IPS DF 19.7 (cell line): ENCODE results near the gene FUNDC2.

Source experiments
- DNase-seq: peaks from one replicate; pipeline ENCODE4 v3.0.0-alpha.2; 2013; ENCODE audit warnings: low read depth, low spot score

Gene FUNDC2

GRCh38 chrX:155069414-155069813, 42.8 kb downstream of the FUNDC2 start:
- DNase-seq = no peak

- no peak for DNase-seq
These were observed 43.4 kb downstream of the FUNDC2 start for GRCh38 chrX:155070038-155070437.

GRCh38 chrX:155070663-155070974, 44.0 kb downstream of the FUNDC2 start:
- no peak for DNase-seq

GRCh38 chrX:155070975-155071693, 44.5 kb downstream of the FUNDC2 start, which contains the start of the genes BRCC3, CMC4 and MTCP1:
Gene BRCC3, plus strand, starts transcription at chrX:155071508. Its CDS starts 20 bp downstream, at chrX:155071528.
Gene CMC4, minus strand, starts transcription at chrX:155071136. Its CDS starts 7,113 bp downstream, at chrX:155064023.
Gene MTCP1, minus strand, starts transcription at chrX:155071136. Its CDS starts 5,126 bp downstream, at chrX:155066010.
- DNase-seq = no peak

GRCh38 chrX:155071694-155072280, 45.1 kb downstream of the FUNDC2 start:
- no peak for DNase-seq

GRCh38 chrX:155086202-155086840, 59.7 kb downstream of the FUNDC2 start:
- no peak for DNase-seq

GRCh38 chrX:155086961-155087735, 60.5 kb downstream of the FUNDC2 start:
- DNase-seq = no peak

- no peak for DNase-seq
These were observed 67.9 kb downstream of the FUNDC2 start for GRCh38 chrX:155094468-155095061.

- no peak for DNase-seq
These were observed 79.3 kb downstream of the FUNDC2 start for GRCh38 chrX:155105919-155106318.

- DNase-seq = no peak
These were observed 81.8 kb downstream of the FUNDC2 start for GRCh38 chrX:155108427-155108826.
